ENCODE measurements around the gene ASB5. TPM values are rescaled to one million over a fixed set of nuclear protein-coding genes. Genes with fewer than 3 reads are reported as not detected.

Gene ASB5
- total and polyA plus RNA-seq, 10 of the 15 experiments (the other 5 are each of a cell fraction or from before 2014, with no cell fraction given) = not detected

- ChIA-PET CTCF (no interaction called here), RAD21 (ENCODE audit: unreplicated experiment) (no interaction called here), SMC1A (ENCODE audit: uncharacterized antibody, unreplicated experiment) (interaction anchor here (0.7 kb wide), 1 partner anchor 12 kb away, joined by 3 read pairs; no protein-coding TSS in a partner anchor), POLR2A (no interaction called here)
- no peak overlapping the region for H3K4me2 ChIP-seq (ENCODE audit: control insufficient read depth, insufficient read depth)
- H3K27ac ChIP-seq (ENCODE audit: control insufficient read depth, insufficient read depth) = no peak overlapping the region
- no TSS peak for BruUV-seq (replicated peaks)
- H3K4me3 ChIP-seq = no peak overlapping the region
- H3K9ac ChIP-seq (ENCODE audit: control insufficient read depth, insufficient read depth, low read length) = no peak overlapping the region
- FAIRE-seq = no peak
- no peaks in the 10 kb centered on the region for H3K27me3 ChIP-seq (replicated peaks in 1 of 2; ENCODE audit: control insufficient read depth in 2 of 2, insufficient read depth in 2 of 2, low read length in 1 of 2)
- no peaks in the 10 kb centered on the region for H3K4me1 ChIP-seq (ENCODE audit: control insufficient read depth, insufficient read depth, low read length)
- no peak overlapping the region for H2AFZ ChIP-seq (ENCODE audit: control insufficient read depth, low read depth, low read length)
- no peaks in the 10 kb centered on the region for H3K36me3 ChIP-seq (ENCODE audit: control insufficient read depth in 2 of 2, insufficient read depth in 2 of 2, low read length in 1 of 2)
- intact Hi-C loops (cut with micrococcal nuclease; ENCODE audit: unreplicated experiment) (no loop called here), in situ Hi-C loops (cut with MboI) (no loop called here)
- no peak for DNase-seq (ENCODE audit: low read depth, low spot score)
- no peaks in the 10 kb centered on the region for H3K79me2 ChIP-seq (ENCODE audit: control insufficient read depth, insufficient read depth, low read length)
- no peak for ATAC-seq
- no peaks in the 10 kb centered on the region for H3K9me3 ChIP-seq (replicated peaks; ENCODE audit: control insufficient read depth, insufficient read depth, low read length)
- H4K20me1 ChIP-seq (ENCODE audit: control insufficient read depth, insufficient read depth) = no peaks in the 10 kb centered on the region
- 30% methylated on average over 4 of the region's 4 CpGs for WGBS (ENCODE audit: insufficient coverage, insufficient replicate concordance, low lambda C conversion rate, missing lambda C conversion rate)
- TF ChIP-seq E2F4 (IDR thresholded peaks at IDR 0.05; ENCODE audit: low read depth, low read length) (no peak), LARP7 (IDR thresholded peaks at IDR 0.05) (no peak), IKZF1 (conservative IDR thresholded peaks at IDR 0.05) (no peak), RAD21 (IDR thresholded peaks at IDR 0.05; ENCODE audit: insufficient read depth, low read depth, low read length) (no peak), NR2F1 (conservative IDR thresholded peaks at IDR 0.05) (no peak), KAT2A (conservative IDR thresholded peaks at IDR 0.05; ENCODE audit: control insufficient read depth, low read depth, low read length) (no peak), ZNF384 (IDR thresholded peaks at IDR 0.05; ENCODE audit: borderline replicate concordance, low read depth, low read length) (no peak), SMAD1 (IDR thresholded peaks at IDR 0.05; ENCODE audit: low read depth, partially characterized antibody) (no peak), RCOR1 (conservative IDR thresholded peaks at IDR 0.05; ENCODE audit: low read depth, low read length) (no peak), HCFC1 (IDR thresholded peaks at IDR 0.05; ENCODE audit: low read length) (no peak), NFIC (IDR thresholded peaks at IDR 0.05; ENCODE audit: low read depth, low read length) (no peak), HDAC6 (IDR thresholded peaks at IDR 0.05; ENCODE audit: unreplicated experiment) (no peak), ZBTB40 (IDR thresholded peaks at IDR 0.05; ENCODE audit: borderline replicate concordance) (no peak), NBN (IDR thresholded peaks at IDR 0.05) (no peak)
Observed at GRCh38 chr4:176230836-176231235, 38.2 kb downstream of the ASB5 start.
